Esophagus squamous epithelium (tissue), 4 donors: ENCODE data around the gene AGO3.

ENCODE experiments used
- POLR2A ChIP-seq, 4 donors: fragments of 450-650 bp; IDR thresholded peaks; one replicate each; pipeline ENCODE4 v1.6.1; 2017; ENCODE audit warnings: antibody characterized with exemption in 4 of 4, mild to moderate bottlenecking in 4 of 4, moderate library complexity in 3 of 4
- TF ChIP-seq, protein P1 (sequence below), 6 experiments: fragments of 450-650 bp in 4 of 6; fragments of 200-600 bp in 2 of 6; sonication (generic) in 2 of 6; IDR thresholded peaks; one replicate each; pipeline ENCODE4 v1.5.1; 2016 to 2019; ENCODE audit warnings: antibody characterized with exemption in 6 of 6, mild to moderate bottlenecking in 4 of 6, moderate library complexity in 4 of 6

GRCh38 chr1:35930593-35931445 lies at the start of gene AGO3:
- peak in 3 of 4 donors; percentile 8 to 89 (median 85) for TF ChIP-seq POLR2A (IDR thresholded peaks at IDR 0.05)
- TF ChIP-seq, protein P1, sequence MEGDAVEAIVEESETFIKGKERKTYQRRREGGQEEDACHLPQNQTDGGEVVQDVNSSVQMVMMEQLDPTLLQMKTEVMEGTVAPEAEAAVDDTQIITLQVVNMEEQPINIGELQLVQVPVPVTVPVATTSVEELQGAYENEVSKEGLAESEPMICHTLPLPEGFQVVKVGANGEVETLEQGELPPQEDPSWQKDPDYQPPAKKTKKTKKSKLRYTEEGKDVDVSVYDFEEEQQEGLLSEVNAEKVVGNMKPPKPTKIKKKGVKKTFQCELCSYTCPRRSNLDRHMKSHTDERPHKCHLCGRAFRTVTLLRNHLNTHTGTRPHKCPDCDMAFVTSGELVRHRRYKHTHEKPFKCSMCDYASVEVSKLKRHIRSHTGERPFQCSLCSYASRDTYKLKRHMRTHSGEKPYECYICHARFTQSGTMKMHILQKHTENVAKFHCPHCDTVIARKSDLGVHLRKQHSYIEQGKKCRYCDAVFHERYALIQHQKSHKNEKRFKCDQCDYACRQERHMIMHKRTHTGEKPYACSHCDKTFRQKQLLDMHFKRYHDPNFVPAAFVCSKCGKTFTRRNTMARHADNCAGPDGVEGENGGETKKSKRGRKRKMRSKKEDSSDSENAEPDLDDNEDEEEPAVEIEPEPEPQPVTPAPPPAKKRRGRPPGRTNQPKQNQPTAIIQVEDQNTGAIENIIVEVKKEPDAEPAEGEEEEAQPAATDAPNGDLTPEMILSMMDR (IDR thresholded peaks at IDR 0.05), result peak in 1 of 6 experiments; percentile 4
